SH-SY5Y (cell line): ENCODE measurements around the gene ECE1.

Source experiments
- GATA2 ChIP-seq: IDR thresholded peaks from 2 replicates; pipeline ENCODE4 v1.6.1; 2011; ENCODE audit warnings: mild to moderate bottlenecking, low read depth, low read length
- GATA3 ChIP-seq: IDR thresholded peaks from 2 replicates; pipeline ENCODE4 v1.6.1; 2011; ENCODE audit warnings: low read depth, mild to moderate bottlenecking, low read length, moderate library complexity

GRCh38 chr1:21298981-21299391 is 8.7 kb upstream of the ECE1 start:
- no peak for TF ChIP-seq GATA3
- no peak for TF ChIP-seq GATA2
